IPS-18c (cell line): Measurements from ENCODE around the gene CCT6B.

Source experiments
- H3K4me3 ChIP-seq: 2 replicates; pipeline ENCODE4 v1.7.0; 2013; ENCODE audit warnings: low read depth, mild to moderate bottlenecking, low read length, moderate library complexity; ENCODE audit not compliant: insufficient read depth
- H3K9me3 ChIP-seq: one replicate; pipeline ENCODE4 v1.6.1; 2013; ENCODE audit warnings: mild to moderate bottlenecking, low read length, moderate library complexity; ENCODE audit not compliant: control insufficient read depth, insufficient read depth

Gene CCT6B

DNA sequence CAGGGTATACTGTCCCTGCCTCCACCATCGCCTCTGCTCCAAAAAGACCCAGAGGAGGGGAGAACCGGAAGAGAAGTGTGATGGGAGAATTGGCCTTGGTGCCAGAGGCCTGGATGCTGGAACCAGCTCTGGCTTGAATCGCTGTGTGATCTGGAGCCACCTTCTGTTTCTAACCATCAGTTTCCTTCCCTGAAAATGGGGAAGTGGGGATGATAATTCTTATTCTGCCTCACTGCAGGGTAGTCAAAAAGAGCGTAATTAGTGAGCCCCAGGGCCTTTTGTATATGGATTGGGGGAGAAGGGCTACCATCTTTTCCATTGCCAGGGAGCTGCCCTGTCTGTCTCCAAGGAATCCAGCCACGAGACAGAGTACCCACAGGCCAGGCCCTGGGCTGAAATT lies 52.2 kb downstream of the CCT6B start:
- H3K4me3 ChIP-seq, result no peak overlapping the region

GRCh38 chr17:34902831-34903547 lies 58.3 kb downstream of the CCT6B start:
- no peak overlapping the region for H3K4me3 ChIP-seq
- no peaks in the 10 kb centered on the region for H3K9me3 ChIP-seq

More for the DNA sequence above, 52.2 kb downstream of the CCT6B start:
- H3K9me3 ChIP-seq, result no peaks in the 10 kb centered on the region

- H3K4me3 ChIP-seq, result no peak overlapping the region
- H3K9me3 ChIP-seq, result no peaks in the 10 kb centered on the region
Observed at GRCh38 chr17:34899643-34900291, 61.5 kb downstream of the CCT6B start.

DNA sequence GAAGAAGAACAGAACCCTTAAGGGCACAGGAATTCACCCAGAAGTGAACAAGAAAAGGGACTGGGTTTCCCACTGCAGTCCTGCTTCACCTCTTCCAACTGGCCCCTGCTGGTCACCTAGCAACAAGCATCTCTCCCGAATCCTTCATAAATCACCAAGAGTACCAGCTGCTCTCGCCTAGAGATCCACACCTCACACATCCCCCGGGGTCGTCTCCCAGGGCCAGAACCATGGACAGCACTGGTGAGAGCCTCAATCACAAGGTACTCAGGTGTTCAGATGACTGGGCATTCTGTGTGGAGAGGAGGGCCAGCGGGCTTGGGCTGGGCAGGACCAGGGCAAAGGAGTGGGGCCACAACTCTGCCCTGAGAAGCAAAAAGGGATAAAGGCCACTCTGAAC lies 65.9 kb downstream of the CCT6B start:
- no peak overlapping the region for H3K4me3 ChIP-seq
- no peaks in the 10 kb centered on the region for H3K9me3 ChIP-seq

DNA sequence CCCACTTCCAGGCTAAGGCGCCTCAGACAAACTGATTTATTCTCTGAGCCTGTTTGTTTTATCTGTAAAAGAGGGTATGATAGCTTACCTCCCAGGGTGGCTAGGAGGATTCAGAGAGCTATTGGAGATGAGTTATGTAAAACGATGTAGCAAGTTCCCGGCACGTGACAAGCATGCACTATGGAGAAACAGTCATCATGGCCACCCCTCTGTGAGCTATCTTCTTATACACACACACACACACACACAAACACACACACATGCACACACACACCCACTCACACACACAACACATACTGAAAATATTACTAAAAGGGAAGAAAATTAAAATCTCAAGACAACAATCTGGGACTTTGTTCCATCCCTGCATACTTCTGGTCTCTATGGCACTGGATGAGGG lies 66.3 kb downstream of the CCT6B start:
- H3K9me3 ChIP-seq, result no peaks in the 10 kb centered on the region
- H3K4me3 ChIP-seq, result no peak overlapping the region

- H3K4me3 ChIP-seq, result no peak overlapping the region
- H3K9me3 ChIP-seq, result no peaks in the 10 kb centered on the region
Observed at GRCh38 chr17:34892461-34893249, 68.6 kb downstream of the CCT6B start.

DNA sequence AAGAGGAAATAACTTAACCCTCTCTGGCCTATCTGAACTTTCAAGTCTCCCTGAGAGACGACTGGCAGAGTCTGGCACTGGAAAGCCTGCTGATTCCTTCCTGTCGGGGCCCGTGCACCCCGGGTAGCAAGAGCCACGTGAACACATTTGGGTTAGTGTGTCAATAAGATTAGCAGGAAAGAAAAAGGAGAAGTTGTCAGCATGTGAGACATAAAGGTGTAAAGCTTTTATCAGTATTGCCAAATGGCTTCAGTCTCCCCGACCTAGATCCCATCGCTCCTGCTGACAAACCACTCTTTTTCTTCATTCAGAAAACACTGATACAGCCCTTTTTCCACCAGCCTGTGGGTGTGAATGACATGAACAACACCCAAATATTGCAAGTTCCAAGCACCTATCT lies 74.4 kb downstream of the CCT6B start:
- Histone ChIP-seq H3K4me3 (no peak overlapping the region), H3K9me3 (no peaks in the 10 kb centered on the region)

DNA sequence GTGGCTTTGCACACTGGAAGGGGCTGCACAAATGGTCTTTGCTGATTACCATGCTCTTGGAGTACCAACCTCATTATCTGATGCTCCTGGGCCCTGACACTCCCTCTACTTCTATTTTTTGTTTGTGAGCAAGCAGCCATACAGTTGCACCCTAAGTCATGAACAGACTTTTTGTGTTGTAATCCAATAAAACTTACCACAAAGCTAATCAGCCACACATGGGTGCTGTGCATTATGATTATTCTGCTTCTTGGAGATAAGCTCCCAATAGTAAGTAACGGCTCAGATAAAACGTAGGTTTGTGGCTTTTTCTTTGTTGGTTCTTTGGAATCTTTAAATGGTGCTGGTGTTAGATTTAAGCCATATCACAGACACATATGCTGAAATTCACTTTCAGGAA lies 76.2 kb downstream of the CCT6B start:
- no peaks in the 10 kb centered on the region for H3K9me3 ChIP-seq
- no peak overlapping the region for H3K4me3 ChIP-seq

- Histone ChIP-seq H3K9me3 (no peaks in the 10 kb centered on the region), H3K4me3 (no peak overlapping the region)
Observed at GRCh38 chr17:34884597-34884996, 76.7 kb downstream of the CCT6B start.

GRCh38 chr17:34883106-34884000 lies 77.9 kb downstream of the CCT6B start:
- Histone ChIP-seq H3K9me3 (no peaks in the 10 kb centered on the region), H3K4me3 (0 out of 2 replicates have a peak overlapping the region, but pooled peaks have one; percentile 10)

GRCh38 chr17:34879146-34879545 lies 82.1 kb downstream of the CCT6B start:
- Histone ChIP-seq H3K9me3 (no peaks in the 10 kb centered on the region), H3K4me3 (no peak overlapping the region)
